ENCODE measurements around the gene SETD7.

The SETD7 gene

GRCh38 chr4:139506774-139507173 lies 49.2 kb downstream of the SETD7 start:
- no peak for TF ChIP-seq CTCF (IDR thresholded peaks at IDR 0.05; ENCODE audit: insufficient read depth, low read depth, low read length, missing control alignments)
- H3K4me3 ChIP-seq (ENCODE audit: low read depth, low read length) = no peak overlapping the region
- no peak for DNase-seq (ENCODE audit: low read depth)

GRCh38 chr4:139503622-139504166 lies 52.3 kb downstream of the SETD7 start:
- DNase-seq (ENCODE audit: low read depth) = no peak
- TF ChIP-seq CTCF (IDR thresholded peaks at IDR 0.05; ENCODE audit: insufficient read depth, low read depth, low read length, missing control alignments) = no peak
- no peak overlapping the region for H3K4me3 ChIP-seq (ENCODE audit: low read depth, low read length)

- H3K4me3 ChIP-seq (ENCODE audit: low read depth, low read length) = no peak overlapping the region
- no peak for DNase-seq (ENCODE audit: low read depth)
- no peak for TF ChIP-seq CTCF (IDR thresholded peaks at IDR 0.05; ENCODE audit: insufficient read depth, low read depth, low read length, missing control alignments)
These were observed 53.8 kb downstream of the SETD7 start for GRCh38 chr4:139501927-139502899.

GRCh38 chr4:139501527-139501926 lies 54.5 kb downstream of the SETD7 start:
- H3K4me3 ChIP-seq (ENCODE audit: low read depth, low read length) = no peak overlapping the region
- DNase-seq (ENCODE audit: low read depth) = no peak
- TF ChIP-seq CTCF (IDR thresholded peaks at IDR 0.05; ENCODE audit: insufficient read depth, low read depth, low read length, missing control alignments) = no peak

- H3K4me3 ChIP-seq (ENCODE audit: low read depth, low read length) = no peak overlapping the region
- no peak for TF ChIP-seq CTCF (IDR thresholded peaks at IDR 0.05; ENCODE audit: insufficient read depth, low read depth, low read length, missing control alignments)
- no peak for DNase-seq (ENCODE audit: low read depth)
These were observed 54.9 kb downstream of the SETD7 start for GRCh38 chr4:139501117-139501516.

GRCh38 chr4:139499186-139499585 lies 56.8 kb downstream of the SETD7 start:
- no peak overlapping the region for H3K4me3 ChIP-seq (ENCODE audit: low read depth, low read length)
- DNase-seq (ENCODE audit: low read depth) = no peak
- no peak for TF ChIP-seq CTCF (IDR thresholded peaks at IDR 0.05; ENCODE audit: insufficient read depth, low read depth, low read length, missing control alignments)

All from GM12865 (cell line).